CD14-positive monocyte (primary cell): Measurements from ENCODE around the gene DNAJC27. TPM values are rescaled to one million over a fixed set of nuclear protein-coding genes. Genes with fewer than 3 reads are reported as not detected.

Experiments used
- DNase-seq, 3 donors: peaks; one replicate each; pipeline ENCODE4 v3.0.0-alpha.2; 2011 to 2022
- H2AFZ ChIP-seq: 2 replicates; pipeline ENCODE4 v1.6.0; 2012; ENCODE audit warnings: mild to moderate bottlenecking, low read depth, low read length, inconsistent platforms; ENCODE audit not compliant: insufficient read depth, poor library complexity, severe bottlenecking
- H3K27ac ChIP-seq, 2 donors: 1 replicate in 1 of 2; 2 replicates in 1 of 2; pipeline ENCODE4 v1.5.1; 2012 to 2013; ENCODE audit warnings: low read length in 2 of 2, control low read depth in 1 of 2, inconsistent platforms in 1 of 2, low read depth in 1 of 2, mild to moderate bottlenecking in 1 of 2
- H3K27me3 ChIP-seq, 2 donors: one replicate each; pipeline versions ENCODE4 v1.6.0 to v1.6.1; 2011 to 2013; ENCODE audit warnings: low read length in 2 of 2; ENCODE audit not compliant: control insufficient read depth in 2 of 2, insufficient read depth in 2 of 2
- H3K36me3 ChIP-seq, 2 donors: replicated peaks in 1 of 2; 1 replicate in 1 of 2; 2 replicates in 1 of 2; pipeline versions ENCODE4 v1.5.1 to v1.6.1; 2012 to 2013; ENCODE audit warnings: low read length in 2 of 2, control low read depth in 1 of 2, inconsistent platforms in 1 of 2, mild to moderate bottlenecking in 1 of 2; ENCODE audit not compliant: insufficient read depth in 2 of 2, control insufficient read depth in 1 of 2
- H3K4me1 ChIP-seq, 2 donors: 1 replicate in 1 of 2; 2 replicates in 1 of 2; pipeline versions ENCODE4 v1.5.1 to v1.6.1; 2012 to 2013; ENCODE audit warnings: low read length in 2 of 2, control low read depth in 1 of 2, inconsistent platforms in 1 of 2, mild to moderate bottlenecking in 1 of 2, moderate library complexity in 1 of 2; ENCODE audit not compliant: insufficient read depth in 2 of 2, control insufficient read depth in 1 of 2
- H3K4me2 ChIP-seq: replicated peaks from 2 replicates; pipeline ENCODE3; 2012; ENCODE audit warnings: low read length, moderate library complexity, mild to moderate bottlenecking; ENCODE audit not compliant: poor library complexity, severe bottlenecking; ENCODE audit errors: extremely low read depth
- H3K4me3 ChIP-seq, 3 experiments: fragments of 200-600 bp in 1 of 3; sonication (generic) in 1 of 3; replicated peaks in 1 of 3; 1 replicate in 2 of 3; 2 replicates in 1 of 3; pipeline ENCODE4 v1.5.1; 2011 to 2013; ENCODE audit warnings: low read length in 3 of 3, mild to moderate bottlenecking in 3 of 3, control low read depth in 2 of 3, low read depth in 2 of 3, inconsistent platforms in 1 of 3, moderate library complexity in 1 of 3
- H3K79me2 ChIP-seq: 2 replicates; pipeline ENCODE4 v1.6.0; 2012; ENCODE audit warnings: mild to moderate bottlenecking, control low read depth, inconsistent platforms, low read length, moderate library complexity; ENCODE audit not compliant: insufficient read depth
- H3K9ac ChIP-seq: 2 replicates; pipeline ENCODE4 v1.6.0; 2017; ENCODE audit warnings: low read length, mild to moderate bottlenecking; ENCODE audit not compliant: insufficient read depth, poor library complexity, severe bottlenecking
- H3K9me3 ChIP-seq, 2 donors: replicated peaks in 1 of 2; 1 replicate in 1 of 2; 2 replicates in 1 of 2; pipeline versions ENCODE4 v1.5.1 to v1.6.1; 2012 to 2013; ENCODE audit warnings: low read length in 2 of 2, control low read depth in 1 of 2; ENCODE audit not compliant: control insufficient read depth in 1 of 2, insufficient read depth in 1 of 2
- H4K20me1 ChIP-seq: 2 replicates; pipeline ENCODE4 v1.6.0; 2012; ENCODE audit warnings: mild to moderate bottlenecking, low read length, control low read depth, moderate library complexity; ENCODE audit not compliant: insufficient read depth
- H3K27ac Mint-ChIP-seq, 7 donors: one replicate each; pipeline ENCODE4 v1.8.0; 2020; ENCODE audit warnings: mild to moderate bottlenecking in 7 of 7, mixed read lengths in 7 of 7, moderate library complexity in 6 of 7, inconsistent platforms in 2 of 7
- H3K27me3 Mint-ChIP-seq, 3 donors: one replicate each; pipeline ENCODE4 v1.8.0; 2021 to 2022; ENCODE audit warnings: low read depth in 3 of 3, mild to moderate bottlenecking in 3 of 3, mixed read lengths in 3 of 3, moderate library complexity in 3 of 3, inconsistent platforms in 1 of 3
- H3K36me3 Mint-ChIP-seq, 2 donors: one replicate each; pipeline ENCODE4 v1.8.0; 2020; ENCODE audit warnings: mixed read lengths in 2 of 2, inconsistent platforms in 1 of 2, mild to moderate bottlenecking in 1 of 2
- H3K4me1 Mint-ChIP-seq: one replicate; pipeline ENCODE4 v1.8.0; 2020; ENCODE audit warnings: mild to moderate bottlenecking, mixed read lengths
- H3K4me3 Mint-ChIP-seq, 2 donors: one replicate each; pipeline ENCODE4 v1.8.0; 2020; ENCODE audit warnings: mild to moderate bottlenecking in 2 of 2, mixed read lengths in 2 of 2, moderate library complexity in 1 of 2
- H3K9me3 Mint-ChIP-seq, 7 donors: one replicate each; pipeline ENCODE4 v1.8.0; 2020 to 2022; ENCODE audit warnings: mixed read lengths in 7 of 7, mild to moderate bottlenecking in 6 of 7, moderate library complexity in 6 of 7, inconsistent platforms in 2 of 7
- WGBS: methylation state at CpG from one replicate; pipeline ENCODE4 v1.1.5; 2013; ENCODE audit warnings: missing lambda C conversion rate; ENCODE audit not compliant: insufficient coverage; 5-methylcytosine and 5-hydroxymethylcytosine counted together
- intact Hi-C, 2 donors: fragments of 100-400 bp; cut with micrococcal nuclease; formaldehyde crosslinking; loops; one replicate each; pipeline versions ENCODE4 v1.15.0 to v1.15.1; 2023
- polyA plus RNA-seq, 3 donors: library from polyadenylated mRNA; depleted of rRNA in 1 of 3; unstranded in 2 of 3; stranded (reverse) in 1 of 3; fragments of 300-500 nt in 2 of 3; fragments of >200 nt in 1 of 3; fragmentation: Illumina TruSeq in 2 of 3; gene quantifications; 1 replicate in 2 of 3; 2 replicates in 1 of 3; pipeline ENCODE4 v1.2.3, GENCODE V29; 2012 to 2021
- TF ChIP-seq, protein P1 (sequence below): fragments of 200-600 bp; IDR thresholded peaks from one replicate; pipeline ENCODE4 v1.8.0; 2022; ENCODE audit warnings: antibody characterized with exemption, mild to moderate bottlenecking

The DNAJC27 gene
- polyA plus RNA-seq, 3 donors, result 0.86 to 2.8 (median 2.2) TPM

DNA sequence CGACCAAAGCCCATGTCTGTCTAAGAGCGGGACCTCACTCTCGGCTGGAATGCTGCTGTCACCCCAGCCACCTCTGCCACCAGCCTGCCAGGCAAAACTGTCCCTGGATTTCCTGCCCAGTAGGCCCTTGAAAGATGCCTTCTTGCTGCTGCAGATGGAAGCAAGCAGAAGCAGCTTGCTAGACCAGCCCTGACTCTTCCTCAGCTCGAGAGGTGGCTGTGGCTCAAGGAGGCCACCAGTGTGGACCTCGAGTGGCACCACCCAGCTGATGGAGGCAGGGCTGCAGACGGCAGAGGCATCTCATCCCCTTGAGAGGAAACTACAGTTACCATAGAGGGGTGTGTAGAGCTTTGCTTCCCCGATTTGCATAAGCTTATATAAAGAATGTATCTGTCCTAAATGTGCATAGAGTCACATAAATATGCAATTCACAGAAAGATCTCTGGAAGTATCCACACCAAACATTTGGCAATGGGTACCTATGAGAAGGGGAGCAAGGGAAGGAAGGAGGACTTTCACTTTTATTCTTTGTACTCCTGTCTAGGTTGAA lies 72.3 kb downstream of the DNAJC27 start:
- H3K4me1 Mint-ChIP-seq, result peaks cover 24% of the 10 kb centered on the region
- no peak overlapping the region for H3K9ac ChIP-seq
- no peaks in the 10 kb centered on the region for H3K36me3 ChIP-seq
- no peak overlapping the region for H3K4me3 Mint-ChIP-seq
- H3K4me1 ChIP-seq, result no peaks in the 10 kb centered on the region
- H3K36me3 Mint-ChIP-seq, result peaks cover 16 to 28% of the 10 kb centered on the region in 2 donors
- no peak overlapping the region for H3K27ac ChIP-seq
- H3K27ac Mint-ChIP-seq, result no peak overlapping the region
- no peaks in the 10 kb centered on the region for H3K79me2 ChIP-seq
- no peak overlapping the region for H3K4me2 ChIP-seq
- no peak overlapping the region for H3K4me3 ChIP-seq
- no peak for DNase-seq
- peaks cover 1 to 2% (median 1%) of the 10 kb centered on the region in 3 donors for H3K27me3 Mint-ChIP-seq
- H3K9me3 Mint-ChIP-seq, result peaks cover 23 to 26% (median 25%) of the 10 kb centered on the region in 7 donors
- H2AFZ ChIP-seq, result no peak overlapping the region
- intact Hi-C loops, result no loop called here
- TF ChIP-seq, protein P1, sequence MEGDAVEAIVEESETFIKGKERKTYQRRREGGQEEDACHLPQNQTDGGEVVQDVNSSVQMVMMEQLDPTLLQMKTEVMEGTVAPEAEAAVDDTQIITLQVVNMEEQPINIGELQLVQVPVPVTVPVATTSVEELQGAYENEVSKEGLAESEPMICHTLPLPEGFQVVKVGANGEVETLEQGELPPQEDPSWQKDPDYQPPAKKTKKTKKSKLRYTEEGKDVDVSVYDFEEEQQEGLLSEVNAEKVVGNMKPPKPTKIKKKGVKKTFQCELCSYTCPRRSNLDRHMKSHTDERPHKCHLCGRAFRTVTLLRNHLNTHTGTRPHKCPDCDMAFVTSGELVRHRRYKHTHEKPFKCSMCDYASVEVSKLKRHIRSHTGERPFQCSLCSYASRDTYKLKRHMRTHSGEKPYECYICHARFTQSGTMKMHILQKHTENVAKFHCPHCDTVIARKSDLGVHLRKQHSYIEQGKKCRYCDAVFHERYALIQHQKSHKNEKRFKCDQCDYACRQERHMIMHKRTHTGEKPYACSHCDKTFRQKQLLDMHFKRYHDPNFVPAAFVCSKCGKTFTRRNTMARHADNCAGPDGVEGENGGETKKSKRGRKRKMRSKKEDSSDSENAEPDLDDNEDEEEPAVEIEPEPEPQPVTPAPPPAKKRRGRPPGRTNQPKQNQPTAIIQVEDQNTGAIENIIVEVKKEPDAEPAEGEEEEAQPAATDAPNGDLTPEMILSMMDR, result no peak
- 90% methylated on average over 4 of the region's 7 CpGs for WGBS
- peaks cover 13% of the 10 kb centered on the region in 2 donors for H3K9me3 ChIP-seq
- H4K20me1 ChIP-seq, result no peaks in the 10 kb centered on the region
- no peaks in the 10 kb centered on the region for H3K27me3 ChIP-seq

GRCh38 chr2:24898122-24899109 lies 73.3 kb downstream of the DNAJC27 start:
- H3K79me2 ChIP-seq, result no peaks in the 10 kb centered on the region
- Mint-ChIP-seq H3K9me3 (peaks cover 27 to 35% (median 31%) of the 10 kb centered on the region in 7 donors), H3K4me3 (no peak overlapping the region), H3K27ac (peak overlapping the region in 1 of 7 donors; percentile 52), H3K4me1 (peaks cover 23% of the 10 kb centered on the region), H3K27me3 (peaks cover 1 to 2% (median 1%) of the 10 kb centered on the region in 3 donors), H3K36me3 (peaks cover 16 to 28% of the 10 kb centered on the region in 2 donors)
- TF ChIP-seq, protein P1, result no peak
- H3K36me3 ChIP-seq, result no peaks in the 10 kb centered on the region
- H4K20me1 ChIP-seq, result no peaks in the 10 kb centered on the region
- intact Hi-C loops, result no loop called here
- H3K9me3 ChIP-seq, result peaks cover 22% of the 10 kb centered on the region in 2 donors
- no peak overlapping the region for H3K9ac ChIP-seq
- no peak overlapping the region for H3K27ac ChIP-seq
- no peaks in the 10 kb centered on the region for H3K27me3 ChIP-seq
- no peak overlapping the region for H2AFZ ChIP-seq
- 89% methylated on average over 16 of the region's 30 CpGs for WGBS
- H3K4me3 ChIP-seq, result no peak overlapping the region
- H3K4me2 ChIP-seq, result no peak overlapping the region
- DNase-seq, result no peak
- H3K4me1 ChIP-seq, result no peaks in the 10 kb centered on the region
